Myocyte (in vitro differentiated cells): Measurements from ENCODE around the gene HMOX1. TPM values are rescaled to one million over a fixed set of nuclear protein-coding genes. Genes with fewer than 3 reads are reported as not detected.

Experiments
- DNase-seq: peaks from one replicate; pipeline ENCODE4 v3.0.0-alpha.2; 2012; ENCODE audit warnings: low read depth
- polyA plus RNA-seq: library from polyadenylated mRNA; unstranded; fragments of >200 nt; gene quantifications from one replicate; pipeline ENCODE4 v1.2.1, GENCODE V29; 2012; ENCODE audit warnings: missing spikeins
- total RNA-seq: library from RNA; depleted of rRNA; stranded (reverse); fragments of >200 nt; gene quantifications from 2 replicates; pipeline ENCODE4 v1.2.3, GENCODE V29; 2014

Gene HMOX1
- total RNA-seq: 35.8 and 60.0 TPM in 2 replicates
- polyA plus RNA-seq: 20.2 TPM

GRCh38 chr22:35380537-35381423 lies at the start of gene HMOX1:
HMOX1 (plus strand) TSS chr22:35381096; CDS start chr22:35381174, 78 bp downstream.
- DNase-seq: peak; percentile 95

- no peak for DNase-seq
Observed at GRCh38 chr22:35332278-35332677, 48.6 kb upstream of the HMOX1 start.

- peak; percentile 54 for DNase-seq
Observed at GRCh38 chr22:35333220-35333619, 47.7 kb upstream of the HMOX1 start.

- no peak for DNase-seq
Observed at GRCh38 chr22:35334004-35334403, 46.9 kb upstream of the HMOX1 start.

GRCh38 chr22:35335468-35335867 lies 45.4 kb upstream of the HMOX1 start:
- DNase-seq: no peak

GRCh38 chr22:35335936-35336781 lies 44.7 kb upstream of the HMOX1 start:
- no peak for DNase-seq

- DNase-seq: no peak
Observed at GRCh38 chr22:35337932-35338331, 43.0 kb upstream of the HMOX1 start.

- DNase-seq: no peak
Observed at GRCh38 chr22:35341090-35341874, 39.6 kb upstream of the HMOX1 start.

- DNase-seq: no peak
Observed at GRCh38 chr22:35342390-35342789, 38.5 kb upstream of the HMOX1 start.

GRCh38 chr22:35343664-35344550 lies 37.0 kb upstream of the HMOX1 start:
- DNase-seq: no peak

GRCh38 chr22:35344956-35345690 lies 35.8 kb upstream of the HMOX1 start:
- no peak for DNase-seq

GRCh38 chr22:35345808-35346505 lies 34.9 kb upstream of the HMOX1 start:
- DNase-seq: no peak

- DNase-seq: no peak
Observed at GRCh38 chr22:35346596-35347220, 34.2 kb upstream of the HMOX1 start.

- no peak for DNase-seq
Observed at GRCh38 chr22:35347462-35347861, 33.4 kb upstream of the HMOX1 start.

- no peak for DNase-seq
Observed at GRCh38 chr22:35348026-35348590, 32.8 kb upstream of the HMOX1 start.

GRCh38 chr22:35348703-35349102 lies 32.2 kb upstream of the HMOX1 start:
- DNase-seq: no peak

- DNase-seq: no peak
Observed at GRCh38 chr22:35349368-35349703, 31.6 kb upstream of the HMOX1 start.
